Ovary (tissue), 3 donors: Measurements from ENCODE around the gene DENND5A.

Experiments
- EP300 ChIP-seq: sonication (generic); formaldehyde crosslinking; IDR thresholded peaks from one replicate; pipeline ENCODE4 v1.6.1; 2017; ENCODE audit warnings: antibody characterized with exemption
- POLR2A ChIP-seq: fragments of 450-650 bp; IDR thresholded peaks from one replicate; pipeline ENCODE4 v1.6.1; 2017; ENCODE audit warnings: antibody characterized with exemption, mild to moderate bottlenecking, moderate library complexity
- TF ChIP-seq, protein P1 (sequence below), 3 donors: fragments of 450-650 bp in 2 of 3; fragments of 200-600 bp in 1 of 3; IDR thresholded peaks; one replicate each; pipeline versions ENCODE4 v1.5.1 to v1.8.0; 2016 to 2022; ENCODE audit warnings: antibody characterized with exemption in 3 of 3, mild to moderate bottlenecking in 1 of 3
- donor health status: DM: no; HTN: no; CAD: no.

DNA sequence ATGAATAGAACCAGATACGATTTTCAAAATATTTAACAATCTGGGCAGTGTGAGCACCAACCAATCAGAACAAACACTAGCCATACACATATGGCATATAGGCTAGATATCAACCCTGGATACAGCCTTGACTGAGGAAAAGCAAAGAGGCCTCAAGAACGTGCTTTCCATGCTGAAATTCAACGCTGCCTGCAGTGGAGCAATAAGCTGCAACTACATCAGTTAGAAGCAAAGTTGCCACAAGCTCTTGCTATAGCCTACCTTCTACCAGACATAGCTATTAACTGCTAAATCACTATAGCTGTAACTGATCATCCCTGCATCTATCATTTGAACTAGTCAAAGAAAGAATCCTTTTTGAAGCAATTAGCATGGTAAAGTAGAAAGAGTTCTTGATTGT, 42.5 kb downstream of the DENND5A start:
- TF ChIP-seq, protein P1, sequence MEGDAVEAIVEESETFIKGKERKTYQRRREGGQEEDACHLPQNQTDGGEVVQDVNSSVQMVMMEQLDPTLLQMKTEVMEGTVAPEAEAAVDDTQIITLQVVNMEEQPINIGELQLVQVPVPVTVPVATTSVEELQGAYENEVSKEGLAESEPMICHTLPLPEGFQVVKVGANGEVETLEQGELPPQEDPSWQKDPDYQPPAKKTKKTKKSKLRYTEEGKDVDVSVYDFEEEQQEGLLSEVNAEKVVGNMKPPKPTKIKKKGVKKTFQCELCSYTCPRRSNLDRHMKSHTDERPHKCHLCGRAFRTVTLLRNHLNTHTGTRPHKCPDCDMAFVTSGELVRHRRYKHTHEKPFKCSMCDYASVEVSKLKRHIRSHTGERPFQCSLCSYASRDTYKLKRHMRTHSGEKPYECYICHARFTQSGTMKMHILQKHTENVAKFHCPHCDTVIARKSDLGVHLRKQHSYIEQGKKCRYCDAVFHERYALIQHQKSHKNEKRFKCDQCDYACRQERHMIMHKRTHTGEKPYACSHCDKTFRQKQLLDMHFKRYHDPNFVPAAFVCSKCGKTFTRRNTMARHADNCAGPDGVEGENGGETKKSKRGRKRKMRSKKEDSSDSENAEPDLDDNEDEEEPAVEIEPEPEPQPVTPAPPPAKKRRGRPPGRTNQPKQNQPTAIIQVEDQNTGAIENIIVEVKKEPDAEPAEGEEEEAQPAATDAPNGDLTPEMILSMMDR (IDR thresholded peaks at IDR 0.05): no peak
- TF ChIP-seq EP300: no peak
- no peak for TF ChIP-seq POLR2A
